Astrocyte of the cerebellum (primary cell): Measurements from ENCODE around the gene ARAP2.

Experiments used
- DNase-seq: peaks from one replicate; pipeline ENCODE4 v3.0.0-alpha.2; 2011; ENCODE audit warnings: low read depth
- H3K4me3 ChIP-seq: 2 replicates; pipeline ENCODE4 v1.5.1; 2011; ENCODE audit warnings: mild to moderate bottlenecking, low read depth, low read length, moderate library complexity
- CTCF ChIP-seq: IDR thresholded peaks from 2 replicates; pipeline ENCODE4 v1.5.1; 2012; ENCODE audit warnings: low read length, low read depth, moderate library complexity, mild to moderate bottlenecking; ENCODE audit errors: missing control alignments
- in situ Hi-C: cut with HindIII; loops from 2 replicates; pipeline ENCODE4 v1.10.0; 2017; ENCODE audit warnings: low sequenced_read_pairs

ARAP2 gene

GRCh38 chr4:36224972-36225903 is 19.1 kb downstream of the ARAP2 start:
- in situ Hi-C loops: no loop called here
- DNase-seq: no peak
- no peak overlapping the region for H3K4me3 ChIP-seq
- TF ChIP-seq CTCF: no peak

GRCh38 chr4:36222702-36223101 is 21.6 kb downstream of the ARAP2 start:
- in situ Hi-C loops: no loop called here
- DNase-seq: no peak
- TF ChIP-seq CTCF: no peak
- no peak overlapping the region for H3K4me3 ChIP-seq

- no peak for TF ChIP-seq CTCF
- DNase-seq: no peak
- in situ Hi-C loops: no loop called here
- no peak overlapping the region for H3K4me3 ChIP-seq
These were observed 23.5 kb downstream of the ARAP2 start for GRCh38 chr4:36220776-36221175.

GRCh38 chr4:36218121-36218520 is 26.2 kb downstream of the ARAP2 start:
- no peak for TF ChIP-seq CTCF
- H3K4me3 ChIP-seq: no peak overlapping the region
- in situ Hi-C loops: no loop called here
- DNase-seq: no peak

- no peak overlapping the region for H3K4me3 ChIP-seq
- in situ Hi-C loops: no loop called here
- TF ChIP-seq CTCF: no peak
- DNase-seq: no peak
These were observed 28.7 kb downstream of the ARAP2 start for GRCh38 chr4:36215627-36216026.

GRCh38 chr4:36214735-36215485 is 29.4 kb downstream of the ARAP2 start:
- in situ Hi-C loops: no loop called here

More at GRCh38 chr4:36214735-36215485, 29.4 kb downstream of the ARAP2 start:
- no peak for TF ChIP-seq CTCF
- DNase-seq: no peak
- no peak overlapping the region for H3K4me3 ChIP-seq
